KMS-11 (cell line): ENCODE results near the gene SPDYE4.

Experiments used
- H2AFZ ChIP-seq: fragments of 200-600 bp; sonication (generic); 2 replicates; pipeline ENCODE4 v1.6.1; 2016; ENCODE audit warnings: antibody characterized with exemption, mixed run types, low read depth
- H3K27ac ChIP-seq: fragments of 200-600 bp; sonication (generic); 2 replicates; pipeline ENCODE4 v1.6.1; 2016; ENCODE audit warnings: mild to moderate bottlenecking, mixed run types
- H3K27me3 ChIP-seq: fragments of 200-600 bp; sonication (generic); 2 replicates; pipeline ENCODE4 v1.6.1; 2017; ENCODE audit warnings: mild to moderate bottlenecking, low read depth, mixed run types, moderate library complexity; ENCODE audit not compliant: insufficient read depth
- H3K36me3 ChIP-seq: fragments of 200-600 bp; sonication (generic); 2 replicates; pipeline ENCODE4 v1.6.1; 2017; ENCODE audit warnings: mild to moderate bottlenecking, mixed run types; ENCODE audit not compliant: insufficient read depth
- H3K4me1 ChIP-seq: fragments of 200-600 bp; sonication (generic); 2 replicates; pipeline ENCODE4 v1.6.1; 2016; ENCODE audit warnings: mild to moderate bottlenecking, low read depth, mixed run types; ENCODE audit not compliant: poor library complexity, severe bottlenecking
- H3K4me2 ChIP-seq: fragments of 200-600 bp; sonication (generic); 2 replicates; pipeline ENCODE4 v1.7.0; 2016; ENCODE audit warnings: mild to moderate bottlenecking, mixed run types
- H3K4me3 ChIP-seq: fragments of 200-600 bp; sonication (generic); IDR thresholded peaks from 2 replicates; pipeline ENCODE4 v1.6.1; 2017; ENCODE audit warnings: low read depth, low read length, mixed read lengths; ENCODE audit not compliant: insufficient read depth
- H3K79me2 ChIP-seq: fragments of 200-600 bp; sonication (generic); 2 replicates; pipeline ENCODE4 v1.6.1; 2016; ENCODE audit warnings: low read depth, mixed run types; ENCODE audit not compliant: insufficient read depth
- H3K9ac ChIP-seq: fragments of 200-600 bp; sonication (generic); 2 replicates; pipeline ENCODE4 v1.6.1; 2016; ENCODE audit warnings: mild to moderate bottlenecking, mixed run types
- H4K20me1 ChIP-seq: fragments of 200-600 bp; sonication (generic); 2 replicates; pipeline ENCODE4 v1.6.1; 2016; ENCODE audit warnings: mild to moderate bottlenecking, mixed run types; ENCODE audit not compliant: insufficient read depth
- TF ChIP-seq, protein P1 (sequence below): fragments of 200-600 bp; sonication (generic); conservative IDR thresholded peaks from 2 replicates; pipeline ENCODE4 v1.6.1; 2017; ENCODE audit warnings: low read depth, mild to moderate bottlenecking, antibody characterized with exemption, low read length, moderate library complexity, mixed read lengths

SPDYE4 gene

DNA sequence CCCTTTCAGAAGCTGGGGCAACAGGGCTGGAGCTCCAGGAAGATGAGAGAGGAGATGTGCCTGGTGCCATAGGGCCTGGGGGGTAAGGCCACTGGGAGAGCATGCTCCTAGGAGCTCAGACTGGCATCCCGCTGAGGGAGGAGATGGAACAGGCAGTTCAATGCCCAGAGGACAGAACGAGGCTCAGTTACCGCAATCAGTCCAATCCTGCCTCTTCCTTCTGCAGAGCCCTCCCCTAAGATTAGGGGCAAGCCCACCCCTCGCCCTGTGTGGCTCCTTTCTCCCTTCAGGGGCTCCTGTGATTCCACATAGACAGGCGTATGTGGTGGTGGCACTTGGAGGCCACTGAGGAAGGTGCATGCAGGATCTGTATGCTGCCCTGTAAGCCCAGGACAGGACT lies 16.1 kb downstream of the SPDYE4 start:
- H4K20me1 ChIP-seq, result no peaks in the 10 kb centered on the region

DNA sequence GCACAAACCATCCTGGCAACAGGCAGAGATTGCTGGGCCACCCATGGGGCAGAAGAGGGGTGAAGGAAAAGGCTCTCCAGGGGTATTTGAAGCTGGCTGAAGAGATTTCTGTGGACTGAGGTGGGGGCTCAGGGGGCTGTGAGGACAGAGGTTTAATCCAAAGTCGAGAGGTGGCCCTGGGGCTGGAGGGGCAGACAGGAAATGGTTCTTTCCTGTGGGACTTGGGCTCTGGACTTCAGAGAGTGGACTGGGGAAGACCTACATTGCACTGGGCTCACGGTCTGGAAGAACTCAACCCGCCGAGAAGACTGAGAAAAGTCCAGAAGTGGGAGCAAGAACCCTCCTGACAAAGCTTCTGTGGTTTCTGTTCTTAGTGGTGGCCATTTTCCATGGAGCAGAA lies 16.6 kb downstream of the SPDYE4 start:
- H3K27me3 ChIP-seq, result no peaks in the 10 kb centered on the region
- no peaks in the 10 kb centered on the region for H3K4me1 ChIP-seq
- no peaks in the 10 kb centered on the region for H3K36me3 ChIP-seq
- no peak overlapping the region for H3K9ac ChIP-seq
- H3K27ac ChIP-seq, result no peak overlapping the region
- no peak overlapping the region for H3K4me2 ChIP-seq
- no peak overlapping the region for H3K4me3 ChIP-seq
- TF ChIP-seq, protein P1, sequence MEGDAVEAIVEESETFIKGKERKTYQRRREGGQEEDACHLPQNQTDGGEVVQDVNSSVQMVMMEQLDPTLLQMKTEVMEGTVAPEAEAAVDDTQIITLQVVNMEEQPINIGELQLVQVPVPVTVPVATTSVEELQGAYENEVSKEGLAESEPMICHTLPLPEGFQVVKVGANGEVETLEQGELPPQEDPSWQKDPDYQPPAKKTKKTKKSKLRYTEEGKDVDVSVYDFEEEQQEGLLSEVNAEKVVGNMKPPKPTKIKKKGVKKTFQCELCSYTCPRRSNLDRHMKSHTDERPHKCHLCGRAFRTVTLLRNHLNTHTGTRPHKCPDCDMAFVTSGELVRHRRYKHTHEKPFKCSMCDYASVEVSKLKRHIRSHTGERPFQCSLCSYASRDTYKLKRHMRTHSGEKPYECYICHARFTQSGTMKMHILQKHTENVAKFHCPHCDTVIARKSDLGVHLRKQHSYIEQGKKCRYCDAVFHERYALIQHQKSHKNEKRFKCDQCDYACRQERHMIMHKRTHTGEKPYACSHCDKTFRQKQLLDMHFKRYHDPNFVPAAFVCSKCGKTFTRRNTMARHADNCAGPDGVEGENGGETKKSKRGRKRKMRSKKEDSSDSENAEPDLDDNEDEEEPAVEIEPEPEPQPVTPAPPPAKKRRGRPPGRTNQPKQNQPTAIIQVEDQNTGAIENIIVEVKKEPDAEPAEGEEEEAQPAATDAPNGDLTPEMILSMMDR, result no peak
- no peaks in the 10 kb centered on the region for H4K20me1 ChIP-seq
- H3K79me2 ChIP-seq, result no peaks in the 10 kb centered on the region
- H2AFZ ChIP-seq, result no peak overlapping the region

More for the DNA sequence above, 16.1 kb downstream of the SPDYE4 start:
- Histone ChIP-seq H2AFZ (no peak overlapping the region), H3K79me2 (no peaks in the 10 kb centered on the region), H3K4me3 (no peak overlapping the region), H3K27ac (no peak overlapping the region), H3K9ac (no peak overlapping the region), H3K4me1 (no peaks in the 10 kb centered on the region), H3K27me3 (no peaks in the 10 kb centered on the region), H3K36me3 (no peaks in the 10 kb centered on the region), H3K4me2 (no peak overlapping the region)
- TF ChIP-seq, protein P1, result no peak

GRCh38 chr17:8741366-8741765 lies 17.0 kb downstream of the SPDYE4 start:
- Histone ChIP-seq H3K4me3 (no peak overlapping the region), H3K79me2 (no peaks in the 10 kb centered on the region), H3K4me2 (no peak overlapping the region), H3K27me3 (no peaks in the 10 kb centered on the region), H2AFZ (no peak overlapping the region), H4K20me1 (no peaks in the 10 kb centered on the region), H3K9ac (no peak overlapping the region), H3K27ac (no peak overlapping the region), H3K4me1 (no peaks in the 10 kb centered on the region), H3K36me3 (no peaks in the 10 kb centered on the region)
- TF ChIP-seq, protein P1, result no peak

DNA sequence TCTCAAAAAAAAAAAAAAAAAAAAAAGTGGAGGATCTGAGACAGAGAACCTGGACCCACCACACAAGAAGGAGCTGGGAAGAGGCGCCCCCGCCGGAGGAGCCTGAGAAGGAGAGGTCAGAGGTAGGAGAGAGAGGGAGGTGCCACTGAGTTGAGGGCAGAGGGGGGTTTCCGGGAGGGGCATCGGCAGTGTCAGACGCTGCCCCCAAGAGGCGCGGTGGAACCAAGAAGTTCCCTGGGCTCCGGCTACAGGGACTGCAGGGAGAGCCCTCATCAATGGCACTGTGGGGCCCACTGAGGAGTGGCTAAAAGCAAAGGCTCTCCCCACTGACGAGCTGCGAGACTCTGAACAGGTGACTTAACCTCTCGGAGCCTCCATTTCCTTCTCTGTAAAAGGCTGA lies 17.9 kb downstream of the SPDYE4 start:
- Histone ChIP-seq H3K27me3 (no peaks in the 10 kb centered on the region), H3K27ac (no peak overlapping the region), H3K4me1 (no peaks in the 10 kb centered on the region), H3K4me2 (no peak overlapping the region), H2AFZ (no peak overlapping the region), H3K36me3 (no peaks in the 10 kb centered on the region), H3K4me3 (no peak overlapping the region), H3K79me2 (no peaks in the 10 kb centered on the region), H4K20me1 (no peaks in the 10 kb centered on the region), H3K9ac (no peak overlapping the region)
- TF ChIP-seq, protein P1, result no peak
